Glutamatergic neuron (in vitro differentiated cells): ENCODE results near the gene CRHR2. TPM values are rescaled to one million over a fixed set of nuclear protein-coding genes. Genes with fewer than 3 reads are reported as not detected.

Source experiments
- DNase-seq: peaks from one replicate; pipeline ENCODE4 v3.0.0; 2022
- H3K27ac Mint-ChIP-seq: one replicate; pipeline ENCODE4 v1.8.0; 2020; ENCODE audit warnings: mild to moderate bottlenecking, mixed read lengths, inconsistent platforms; ENCODE audit not compliant: unreplicated experiment
- H3K27me3 Mint-ChIP-seq: one replicate; pipeline ENCODE4 v1.8.0; 2020; ENCODE audit warnings: mild to moderate bottlenecking, moderate library complexity, mixed read lengths, inconsistent platforms; ENCODE audit not compliant: unreplicated experiment
- H3K36me3 Mint-ChIP-seq: one replicate; pipeline ENCODE4 v1.8.0; 2020; ENCODE audit warnings: mild to moderate bottlenecking, mixed read lengths, inconsistent platforms; ENCODE audit not compliant: unreplicated experiment
- H3K4me1 Mint-ChIP-seq: one replicate; pipeline ENCODE4 v1.8.0; 2020; ENCODE audit warnings: mild to moderate bottlenecking, low read depth, mixed read lengths, inconsistent platforms; ENCODE audit not compliant: unreplicated experiment
- H3K4me3 Mint-ChIP-seq: one replicate; pipeline ENCODE4 v1.8.0; 2020; ENCODE audit warnings: mild to moderate bottlenecking, mixed read lengths, inconsistent platforms; ENCODE audit not compliant: unreplicated experiment
- H3K9me3 Mint-ChIP-seq: one replicate; pipeline ENCODE4 v1.8.0; 2020; ENCODE audit warnings: mild to moderate bottlenecking, moderate library complexity, mixed read lengths, inconsistent platforms; ENCODE audit not compliant: unreplicated experiment
- total RNA-seq: library from RNA; stranded (reverse); fragmentation: NEBNext Ultra II Directional; extraction: Animal tissue kit (Norgen Biotek cat#: 25700); gene quantifications from one replicate; pipeline ENCODE4 v1.2.1, GENCODE V29; 2021; ENCODE audit not compliant: unreplicated experiment
- TF ChIP-seq, protein P1 (sequence below): fragments of 200-600 bp; sonication (generic); IDR thresholded peaks from one replicate; pipeline ENCODE4 v1.5.0; 2021; ENCODE audit not compliant: partially characterized antibody, unreplicated experiment

The CRHR2 gene
- total RNA-seq, 1 donor from 2014 or later, result 2.4 TPM

DNA sequence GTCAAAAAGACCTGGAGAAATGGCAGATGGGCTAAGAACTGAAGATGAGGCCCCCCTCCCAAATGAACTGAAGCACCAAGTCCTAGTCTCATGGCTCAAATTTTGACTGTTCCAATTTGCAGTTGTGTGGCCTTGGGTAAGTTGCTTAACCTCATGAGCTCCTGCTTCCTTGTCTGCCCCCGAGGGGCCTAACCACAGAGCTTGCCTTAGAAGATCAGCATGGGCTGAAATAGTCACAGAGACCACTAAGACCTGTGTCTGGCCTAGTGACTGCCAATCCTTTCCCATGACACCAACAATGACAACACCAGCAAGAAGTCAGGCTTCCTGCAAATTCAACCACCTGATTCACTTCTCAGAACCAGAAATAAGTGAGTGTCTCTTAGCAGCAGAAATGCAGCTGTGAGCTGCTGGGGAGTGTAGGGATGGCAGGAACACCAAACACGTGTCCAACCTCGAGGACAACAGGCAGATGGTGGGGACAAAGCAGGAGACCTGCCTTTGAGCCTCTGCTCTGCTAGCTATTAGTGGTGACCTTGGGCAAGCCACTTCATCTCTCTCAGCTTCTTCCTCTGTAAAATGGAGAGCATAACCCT, 23.7 kb downstream of the CRHR2 start:
- H3K27me3 Mint-ChIP-seq, result peaks cover 7% of the 10 kb centered on the region
- no peak overlapping the region for H3K27ac Mint-ChIP-seq
- peaks cover 5% of the 10 kb centered on the region for H3K36me3 Mint-ChIP-seq
- peaks cover 4% of the 10 kb centered on the region for H3K9me3 Mint-ChIP-seq
- no peak overlapping the region for H3K4me3 Mint-ChIP-seq
- peaks cover 8% of the 10 kb centered on the region for H3K4me1 Mint-ChIP-seq
- no peak for DNase-seq
- TF ChIP-seq, protein P1, sequence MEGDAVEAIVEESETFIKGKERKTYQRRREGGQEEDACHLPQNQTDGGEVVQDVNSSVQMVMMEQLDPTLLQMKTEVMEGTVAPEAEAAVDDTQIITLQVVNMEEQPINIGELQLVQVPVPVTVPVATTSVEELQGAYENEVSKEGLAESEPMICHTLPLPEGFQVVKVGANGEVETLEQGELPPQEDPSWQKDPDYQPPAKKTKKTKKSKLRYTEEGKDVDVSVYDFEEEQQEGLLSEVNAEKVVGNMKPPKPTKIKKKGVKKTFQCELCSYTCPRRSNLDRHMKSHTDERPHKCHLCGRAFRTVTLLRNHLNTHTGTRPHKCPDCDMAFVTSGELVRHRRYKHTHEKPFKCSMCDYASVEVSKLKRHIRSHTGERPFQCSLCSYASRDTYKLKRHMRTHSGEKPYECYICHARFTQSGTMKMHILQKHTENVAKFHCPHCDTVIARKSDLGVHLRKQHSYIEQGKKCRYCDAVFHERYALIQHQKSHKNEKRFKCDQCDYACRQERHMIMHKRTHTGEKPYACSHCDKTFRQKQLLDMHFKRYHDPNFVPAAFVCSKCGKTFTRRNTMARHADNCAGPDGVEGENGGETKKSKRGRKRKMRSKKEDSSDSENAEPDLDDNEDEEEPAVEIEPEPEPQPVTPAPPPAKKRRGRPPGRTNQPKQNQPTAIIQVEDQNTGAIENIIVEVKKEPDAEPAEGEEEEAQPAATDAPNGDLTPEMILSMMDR, result no peak

DNA sequence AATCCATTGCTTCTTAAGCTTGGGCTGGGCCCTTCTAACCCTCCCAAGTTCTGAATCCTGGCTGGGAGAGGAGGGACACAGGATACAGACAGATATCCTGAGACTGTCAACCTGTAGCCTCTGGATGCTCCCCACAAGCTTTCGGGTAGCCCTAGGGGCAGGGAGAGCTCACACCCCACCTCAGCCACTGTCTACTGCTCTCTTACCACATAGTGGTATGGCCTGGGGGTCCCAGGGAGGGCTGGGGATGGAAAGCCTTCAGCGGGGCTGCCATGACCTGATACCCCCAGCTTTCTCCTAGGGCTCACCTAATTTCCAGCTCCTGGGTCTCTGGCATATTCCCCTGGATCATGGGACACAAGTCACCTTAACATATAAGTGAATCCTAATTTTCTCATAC, 25.1 kb downstream of the CRHR2 start:
- TF ChIP-seq, protein P1, result no peak
- peaks cover 5% of the 10 kb centered on the region for H3K36me3 Mint-ChIP-seq
- no peak overlapping the region for H3K27ac Mint-ChIP-seq
- peaks cover 8% of the 10 kb centered on the region for H3K4me1 Mint-ChIP-seq
- H3K27me3 Mint-ChIP-seq, result peaks cover 5% of the 10 kb centered on the region
- peaks cover 3% of the 10 kb centered on the region for H3K9me3 Mint-ChIP-seq
- peak; percentile 3 for DNase-seq
- no peak overlapping the region for H3K4me3 Mint-ChIP-seq

DNA sequence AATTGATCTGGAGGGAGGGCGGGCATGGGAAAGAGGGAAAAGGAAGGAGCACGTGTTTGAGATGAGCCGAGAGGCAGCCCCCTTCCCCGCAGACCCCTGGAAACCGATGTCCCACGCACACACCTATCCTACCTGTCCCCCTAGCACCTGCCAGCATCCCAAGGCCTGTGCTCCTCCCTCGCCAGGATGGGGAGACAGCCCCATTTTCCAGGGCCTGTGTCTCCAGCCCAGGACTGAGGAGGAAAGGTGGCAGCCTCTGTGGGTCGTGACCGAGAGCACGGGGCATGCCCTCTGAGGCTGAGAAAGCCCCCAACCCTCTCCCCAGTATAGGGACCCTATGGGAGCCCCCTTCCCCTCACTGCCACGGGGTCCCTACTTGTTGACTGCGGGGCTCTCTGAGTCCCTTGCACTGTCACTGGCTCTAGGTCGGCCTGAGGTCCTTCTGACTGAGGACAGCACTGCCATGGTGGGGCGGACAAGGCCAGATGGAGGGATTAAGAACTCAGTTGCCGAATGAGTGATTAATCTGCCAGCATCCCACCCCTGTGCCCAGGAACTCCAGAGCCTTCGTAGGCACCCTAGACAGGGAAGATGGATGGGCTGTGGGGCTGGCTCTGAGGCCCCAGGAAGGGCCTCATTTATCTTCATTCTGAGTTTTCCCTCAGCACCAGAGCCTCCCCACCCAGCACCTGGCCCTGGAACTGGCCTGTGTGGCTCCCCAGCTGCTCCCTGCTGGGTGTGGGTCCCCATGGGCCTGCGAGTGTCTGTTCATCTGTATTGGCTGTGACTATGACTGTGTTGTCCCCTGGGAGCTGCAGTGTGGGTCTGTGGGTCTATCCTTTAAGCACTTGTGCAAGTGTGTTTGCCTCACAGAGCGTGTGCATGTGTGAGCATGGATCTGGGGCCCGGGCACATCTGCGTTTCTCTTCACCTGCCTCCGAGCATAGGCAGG, 26.0 kb downstream of the CRHR2 start:
- Mint-ChIP-seq H3K4me1 (peaks cover 8% of the 10 kb centered on the region), H3K9me3 (peaks cover 3% of the 10 kb centered on the region), H3K4me3 (no peak overlapping the region), H3K27ac (no peak overlapping the region), H3K36me3 (peaks cover 5% of the 10 kb centered on the region), H3K27me3 (peaks cover 5% of the 10 kb centered on the region)
- TF ChIP-seq, protein P1, result no peak
- peak; percentile 16 for DNase-seq

DNA sequence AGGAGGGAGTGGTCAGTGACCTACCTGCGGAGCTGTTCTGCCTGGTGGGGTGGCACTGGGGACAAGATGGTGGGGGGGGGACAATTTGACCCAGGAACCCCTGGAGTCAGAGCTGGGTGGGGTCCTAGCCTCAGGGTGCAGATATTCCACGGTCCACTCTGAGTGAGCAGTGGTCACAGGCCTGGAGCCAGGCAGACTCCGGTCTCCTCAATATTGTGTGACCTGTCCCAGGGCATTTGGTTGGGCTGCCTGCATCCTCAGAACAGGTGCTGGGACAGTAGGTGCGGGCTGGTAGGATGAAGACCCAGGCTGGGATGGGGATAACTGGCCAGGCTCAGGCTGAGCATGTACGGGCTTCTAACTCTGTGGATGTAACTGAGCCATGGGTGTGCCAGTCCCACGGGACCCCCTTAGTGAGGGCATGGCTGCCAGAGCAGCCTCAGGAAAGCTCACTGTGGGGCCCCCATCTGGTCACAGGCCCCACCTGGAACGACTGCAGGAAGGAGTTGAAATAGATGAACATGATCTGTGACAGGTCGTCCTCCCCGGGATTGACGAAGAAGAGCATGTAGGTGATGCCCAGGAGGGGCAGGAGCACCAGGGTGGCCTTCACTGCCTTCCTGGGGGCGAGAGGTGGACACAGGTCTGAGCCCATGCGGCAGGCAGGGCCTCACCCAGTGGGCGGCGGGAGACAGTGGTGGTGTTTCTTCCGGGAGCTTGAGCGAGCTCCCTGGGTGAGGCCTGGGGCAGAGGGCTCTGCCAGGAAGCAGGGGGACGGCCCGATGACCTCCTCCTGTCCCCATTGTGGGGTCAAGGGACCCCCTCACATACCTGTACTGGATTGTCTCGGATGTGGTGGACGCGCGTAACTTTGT, 26.9 kb downstream of the CRHR2 start:
- H3K9me3 Mint-ChIP-seq, result peaks cover 3% of the 10 kb centered on the region
- H3K36me3 Mint-ChIP-seq, result peaks cover 5% of the 10 kb centered on the region
- H3K4me1 Mint-ChIP-seq, result peaks cover 14% of the 10 kb centered on the region
- no peak overlapping the region for H3K27ac Mint-ChIP-seq
- H3K4me3 Mint-ChIP-seq, result no peak overlapping the region
- no peak for DNase-seq
- peaks cover 7% of the 10 kb centered on the region for H3K27me3 Mint-ChIP-seq
- TF ChIP-seq, protein P1, result no peak
